GM12801 (cell line): Measurements from ENCODE around the gene NR4A1.

ENCODE experiments used
- CTCF ChIP-seq: IDR thresholded peaks from one replicate; pipeline ENCODE4 v1.5.1; 2011; ENCODE audit warnings: control low read depth; ENCODE audit not compliant: insufficient read length; ENCODE audit errors: extremely low read depth

Gene NR4A1

GRCh38 chr12:52013626-52014310 lies 37.5 kb upstream of the NR4A1 start:
- TF ChIP-seq CTCF: no peak

GRCh38 chr12:52014567-52015530 lies 36.4 kb upstream of the NR4A1 start:
- no peak for TF ChIP-seq CTCF

GRCh38 chr12:52015532-52016041 lies 35.7 kb upstream of the NR4A1 start:
- TF ChIP-seq CTCF: no peak

- TF ChIP-seq CTCF: no peak
Measured at GRCh38 chr12:52018433-52019112, 32.7 kb upstream of the NR4A1 start.

GRCh38 chr12:52019113-52019770 lies 32.0 kb upstream of the NR4A1 start:
- TF ChIP-seq CTCF: no peak

GRCh38 chr12:52020539-52021336 lies 30.5 kb upstream of the NR4A1 start:
- no peak for TF ChIP-seq CTCF
